Renal cortex interstitium (tissue), 11 donors: ENCODE data around the gene WNT7A. TPM values are rescaled to one million over a fixed set of nuclear protein-coding genes. Genes with fewer than 3 reads are reported as not detected.
"Not testable (repeated sequence)": the region's sequence is repeated elsewhere in the genome, so short reads cannot be mapped to it uniquely, and the experiment has no call there.

ENCODE experiments used
- DNase-seq, 11 donors: peaks; one replicate each; pipeline ENCODE4 v3.0.0-alpha.2; 2013; ENCODE audit warnings: low read depth in 9 of 11, low spot score in 4 of 11; ENCODE audit errors: extremely low read depth in 1 of 11
- polyA plus RNA-seq, 3 donors: library from polyadenylated mRNA; unstranded; fragments of 120-200 nt; gene quantifications; one replicate each; pipeline ENCODE4 v1.2.1, GENCODE V29; 2013; ENCODE audit not compliant: insufficient read length in 3 of 3

Gene WNT7A
- polyA plus RNA-seq, 3 donors: 0.06 to 0.07 TPM; not detected in 1

GRCh38 chr3:13869761-13870343 is 10.0 kb downstream of the WNT7A start:
- no peak for DNase-seq

GRCh38 chr3:13868844-13869724 is 10.8 kb downstream of the WNT7A start:
- DNase-seq: no peak

GRCh38 chr3:13867732-13868131 is 12.1 kb downstream of the WNT7A start:
- no peak for DNase-seq

- DNase-seq: no peak
These were observed 13.6 kb downstream of the WNT7A start for GRCh38 chr3:13866041-13866965.

DNA sequence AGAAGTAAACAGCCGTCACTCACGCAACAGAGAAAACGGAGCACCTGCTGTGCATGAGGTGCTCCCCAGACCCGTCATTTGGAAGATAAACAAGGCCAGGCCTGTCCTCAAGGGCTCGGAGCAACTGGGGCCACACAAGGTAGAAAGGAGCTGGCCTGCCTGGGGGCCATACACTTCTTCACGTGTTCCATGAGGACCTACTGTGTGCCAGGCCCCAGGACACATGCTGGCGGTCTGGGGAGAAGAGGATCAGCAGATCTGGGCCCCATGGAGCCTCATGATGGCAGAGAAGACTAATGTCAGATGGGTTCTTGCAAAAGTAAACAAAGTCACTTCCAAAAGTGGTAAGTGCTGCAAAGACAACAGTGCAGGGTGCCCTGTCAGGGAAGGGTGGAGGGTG is 14.3 kb downstream of the WNT7A start:
- DNase-seq: no peak

- no peak for DNase-seq
These were observed 14.8 kb downstream of the WNT7A start for GRCh38 chr3:13865106-13865505.

DNA sequence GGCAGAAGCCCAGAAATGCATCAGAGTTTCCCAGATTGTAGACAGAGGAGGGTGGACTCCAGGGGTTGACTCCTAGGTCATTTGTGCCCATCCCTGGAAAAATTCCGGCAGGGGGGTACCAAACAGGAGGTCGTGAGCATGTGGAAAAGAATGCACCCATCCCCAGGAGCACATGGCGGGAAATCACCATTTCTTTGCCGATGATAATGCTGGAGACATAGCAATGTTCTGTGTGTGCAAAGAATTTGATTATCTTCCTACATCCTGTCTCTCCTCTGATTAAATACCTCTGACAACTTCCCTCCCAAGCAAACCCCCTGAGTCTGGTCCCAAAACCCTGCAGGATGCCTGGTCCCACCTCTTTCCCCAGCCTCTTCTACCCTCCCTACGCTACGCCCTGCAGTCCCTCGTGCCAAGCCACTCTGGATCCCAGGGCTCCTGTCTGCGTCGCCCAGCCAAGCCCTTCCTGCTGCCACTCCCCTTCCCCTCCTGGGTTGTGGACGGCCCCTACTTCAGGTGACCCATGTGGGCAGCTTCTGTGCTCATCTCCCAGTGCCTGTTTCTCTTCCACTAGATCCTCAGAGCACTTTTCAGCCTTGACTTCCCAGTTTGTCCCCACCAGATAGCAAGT is 15.8 kb downstream of the WNT7A start:
- DNase-seq: no peak

GRCh38 chr3:13863382-13863952 is 16.4 kb downstream of the WNT7A start:
- DNase-seq: no peak

DNA sequence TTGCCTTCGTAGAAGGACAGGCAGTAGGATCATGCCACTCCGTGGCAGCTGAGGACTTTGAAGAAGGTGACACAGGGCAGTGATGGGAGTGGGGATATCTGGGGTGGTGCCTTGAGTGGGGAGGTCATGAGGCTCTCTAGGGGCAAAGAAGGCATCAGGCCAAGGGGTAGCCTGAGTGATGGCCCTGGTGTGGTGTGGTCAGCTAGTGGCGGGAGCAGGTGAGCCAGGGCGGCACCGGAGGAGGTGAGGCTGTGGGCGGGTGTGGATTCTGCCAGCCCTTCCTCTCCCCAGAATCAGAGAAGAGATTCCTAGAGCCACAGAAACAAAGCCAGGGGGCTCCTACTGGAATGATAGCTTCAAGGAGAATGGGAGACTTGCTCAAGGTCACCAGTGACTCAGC is 18.4 kb downstream of the WNT7A start:
- DNase-seq: no peak

DNA sequence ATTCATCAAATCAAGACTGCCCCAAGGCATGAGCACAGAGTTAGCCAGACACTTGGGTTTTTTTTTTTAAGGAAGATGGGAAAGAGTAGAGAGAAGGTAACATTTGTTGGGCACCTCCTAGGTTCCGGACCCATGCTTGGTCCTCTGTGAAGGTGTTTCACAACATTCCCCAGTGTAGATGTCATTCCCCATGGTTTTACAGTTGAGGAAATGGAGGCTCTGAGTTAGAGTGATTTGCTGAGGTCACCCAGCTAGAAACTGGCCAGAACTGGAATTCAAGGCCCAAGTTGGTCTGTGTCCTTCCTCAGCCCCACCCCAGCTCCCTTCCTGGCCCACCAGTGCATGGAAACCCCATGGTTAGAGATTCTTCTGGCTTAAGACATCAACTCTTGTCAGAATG is 19.9 kb downstream of the WNT7A start:
- no peak for DNase-seq

GRCh38 chr3:13858768-13859520 is 20.9 kb downstream of the WNT7A start:
- DNase-seq: no peak

DNA sequence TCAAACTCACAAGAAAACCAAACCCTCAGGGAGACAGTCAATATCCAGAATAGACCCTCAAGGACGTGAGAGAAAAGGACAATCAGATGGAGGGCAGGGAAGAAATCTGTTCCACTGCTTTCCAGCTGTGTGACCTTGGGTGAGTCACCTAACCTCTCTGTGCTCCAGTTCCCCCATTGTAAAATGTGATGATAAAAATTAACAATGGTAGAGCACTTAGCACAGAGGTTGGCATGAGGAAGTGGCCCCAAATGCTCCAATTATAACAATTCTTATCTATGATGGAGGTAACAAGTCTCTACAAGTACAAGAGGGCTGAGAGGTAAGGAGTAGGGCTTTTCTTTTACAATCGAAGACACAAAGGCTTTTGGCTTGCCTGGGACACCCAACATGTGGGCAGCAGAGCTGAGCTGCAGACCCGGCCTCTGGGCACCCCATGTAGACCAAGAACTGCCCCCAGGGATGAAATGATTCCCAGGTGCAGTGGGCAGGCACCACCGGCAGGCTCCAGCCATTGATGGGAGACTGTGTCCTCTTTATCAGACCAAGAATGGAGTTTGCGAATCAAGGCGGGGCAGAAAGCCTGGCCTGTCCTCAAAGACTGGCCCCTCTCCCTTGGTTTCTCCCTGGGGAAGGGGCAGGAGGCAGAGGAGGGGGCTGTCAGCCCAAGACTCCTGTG is 22.0 kb downstream of the WNT7A start:
- no peak for DNase-seq

DNA sequence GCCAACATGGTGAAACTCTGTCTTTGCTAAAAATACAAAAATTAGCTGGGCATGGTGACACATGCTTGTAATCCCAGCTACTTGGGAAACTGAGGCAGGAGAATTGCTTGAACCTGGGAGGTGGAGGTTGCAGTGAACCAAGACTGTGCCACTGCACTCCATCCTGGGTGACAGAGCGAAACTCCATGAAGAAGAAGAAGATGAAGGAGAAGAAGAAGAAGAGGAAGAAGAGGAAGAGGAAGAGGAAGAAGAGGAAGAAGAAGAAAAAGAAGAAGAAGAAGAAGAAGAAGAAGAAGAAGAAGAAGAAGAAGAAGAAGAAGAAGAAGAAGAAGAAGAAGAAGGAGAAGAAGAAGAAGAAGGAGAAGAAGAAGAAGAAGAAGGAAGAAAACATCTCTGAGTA is 23.2 kb downstream of the WNT7A start:
- DNase-seq: not testable (repeated sequence)

DNA sequence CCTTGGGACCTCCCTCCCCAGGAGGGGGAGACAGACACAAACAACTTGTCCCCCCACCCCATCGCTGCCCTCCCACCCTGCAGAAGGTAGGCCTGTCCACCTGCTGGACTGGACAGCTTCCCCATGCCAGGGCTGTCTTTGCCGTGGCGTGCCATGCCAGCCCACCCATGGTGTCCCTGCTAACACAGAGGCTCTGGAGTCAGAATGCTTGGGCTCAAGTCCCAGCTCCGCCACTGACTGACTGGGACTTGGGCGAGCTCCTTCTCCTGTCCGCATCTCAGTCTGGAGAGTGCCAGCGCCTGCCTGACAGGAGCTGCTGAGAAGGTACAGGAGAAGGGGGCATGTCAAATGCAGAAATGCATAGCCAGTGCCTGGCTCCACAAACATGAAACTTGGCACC is 23.9 kb downstream of the WNT7A start:
- DNase-seq: no peak

DNA sequence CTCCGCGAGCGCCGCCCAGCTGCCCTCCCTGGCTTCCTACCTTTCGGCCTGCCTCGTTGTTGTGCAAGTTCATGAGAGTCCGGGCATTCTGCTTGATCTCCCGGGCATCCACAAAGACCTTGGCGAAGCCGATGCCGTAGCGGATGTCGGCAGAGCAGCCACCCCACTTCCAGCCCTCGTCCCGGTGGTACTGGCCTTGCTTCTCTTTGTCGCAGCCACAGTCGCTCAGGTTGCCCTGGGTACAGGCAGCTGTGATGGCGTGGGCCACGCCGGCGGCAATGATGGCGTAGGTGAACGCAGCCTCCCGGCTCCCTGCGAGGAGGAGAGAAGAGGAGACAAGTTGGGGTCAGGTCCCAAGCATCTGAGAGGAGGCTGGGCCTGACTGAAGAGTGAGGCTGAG is 25.4 kb downstream of the WNT7A start:
- DNase-seq: no peak

- no peak for DNase-seq
These were observed 25.9 kb downstream of the WNT7A start for GRCh38 chr3:13853978-13854296.

DNA sequence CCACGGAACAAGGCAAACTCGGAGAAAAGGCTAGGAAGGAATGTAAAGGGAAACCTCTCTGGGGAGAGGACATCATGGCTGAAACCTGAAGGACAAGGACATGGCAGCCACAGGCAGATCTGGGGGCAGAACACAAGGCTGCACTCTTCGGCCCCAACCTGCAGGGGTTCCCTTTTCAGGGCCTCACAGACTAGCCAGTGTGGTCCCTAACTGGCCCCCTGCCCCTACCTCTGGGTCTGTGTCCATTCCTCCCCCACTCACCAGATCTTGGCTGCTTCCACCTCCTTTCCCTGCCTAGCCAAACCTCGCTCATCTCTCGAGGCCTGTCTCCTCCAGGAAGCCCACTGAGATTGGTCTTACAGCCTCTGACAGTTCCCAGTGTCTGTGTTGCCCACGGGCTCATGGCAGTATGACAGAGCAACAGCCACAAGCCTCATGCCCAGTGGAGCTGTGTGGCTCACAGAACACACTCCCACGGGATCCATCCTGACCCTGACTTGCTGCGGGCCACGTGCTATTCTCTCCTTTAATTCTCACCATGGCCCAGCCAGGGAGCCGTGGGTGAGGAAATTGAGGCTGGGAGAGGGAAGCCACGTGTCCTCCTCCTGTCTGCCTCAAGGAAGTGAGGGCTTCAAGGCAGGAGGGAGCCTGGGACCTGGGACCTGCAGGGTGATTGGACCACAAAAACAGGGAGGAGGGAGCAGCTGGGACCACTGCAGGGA is 26.5 kb downstream of the WNT7A start:
- DNase-seq: no peak
